ENCODE data around the gene ATP2B3. TPM values are rescaled to one million over a fixed set of nuclear protein-coding genes. Genes with fewer than 3 reads are reported as not detected.

The ATP2B3 gene
- total and polyA plus RNA-seq, 9 of the 15 experiments (the other 6 are each of a cell fraction or from before 2014, with no cell fraction given): 0.04 TPM; not detected in 8

DNA sequence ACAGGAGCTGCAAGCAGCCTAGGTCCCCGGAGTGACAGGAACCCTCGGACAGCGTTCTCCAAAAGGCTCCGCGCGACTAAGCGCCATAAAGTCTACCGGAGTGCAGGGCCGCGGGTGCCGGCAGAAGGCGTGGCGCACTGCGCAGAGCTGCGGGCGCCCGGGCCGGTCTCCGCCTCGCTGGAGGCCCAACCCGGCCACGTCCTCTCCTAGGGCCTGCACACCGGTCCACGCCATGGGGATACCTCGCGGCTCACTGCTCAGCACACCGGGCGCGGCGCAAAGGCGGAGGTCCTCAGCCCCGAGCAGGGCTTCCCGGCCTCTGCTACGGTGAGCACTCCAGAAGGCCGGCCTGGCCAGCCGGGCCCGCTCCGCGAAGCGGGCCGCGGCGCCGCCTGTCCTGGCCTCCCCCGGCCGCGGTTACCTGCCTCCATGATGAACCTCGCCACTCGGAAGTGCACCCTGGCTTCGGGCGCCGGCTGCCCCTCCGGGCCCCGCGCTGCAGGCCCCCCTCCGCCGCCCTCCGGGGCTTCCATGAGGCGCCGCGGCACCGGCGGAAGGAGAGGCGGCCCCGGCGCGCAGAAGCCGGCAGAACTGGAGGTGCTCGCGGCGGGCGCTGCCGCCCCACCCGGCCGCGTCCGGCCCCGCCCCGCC, 81.2 kb downstream of the ATP2B3 start, which contains the start of gene CCNQ (continued):
- TF ChIP-seq, protein P1, sequence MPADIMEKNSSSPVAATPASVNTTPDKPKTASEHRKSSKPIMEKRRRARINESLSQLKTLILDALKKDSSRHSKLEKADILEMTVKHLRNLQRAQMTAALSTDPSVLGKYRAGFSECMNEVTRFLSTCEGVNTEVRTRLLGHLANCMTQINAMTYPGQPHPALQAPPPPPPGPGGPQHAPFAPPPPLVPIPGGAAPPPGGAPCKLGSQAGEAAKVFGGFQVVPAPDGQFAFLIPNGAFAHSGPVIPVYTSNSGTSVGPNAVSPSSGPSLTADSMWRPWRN (IDR thresholded peaks at IDR 0.05; ENCODE audit: low read depth): no peak
- TF ChIP-seq SMARCB1 (IDR thresholded peaks at IDR 0.05; ENCODE audit: insufficient read length, low read depth): no peak
- TF ChIP-seq HMG20A (CRISPR knock-in tag; conservative IDR thresholded peaks at IDR 0.05): no peak
- TF ChIP-seq KAT7 (CRISPR knock-in tag; IDR thresholded peaks at IDR 0.05; ENCODE audit: borderline replicate concordance): no peak
- TF ChIP-seq ZNF431 (CRISPR knock-in tag; IDR thresholded peaks at IDR 0.05): no peak
- no peak for TF ChIP-seq JUNB (CRISPR knock-in tag; conservative IDR thresholded peaks at IDR 0.05)
- no peak for TF ChIP-seq FOXA3 (CRISPR knock-in tag; conservative IDR thresholded peaks at IDR 0.05 in 1 of 2, IDR thresholded peaks at IDR 0.05 in 1 of 2)
- TF ChIP-seq ZNF707 (CRISPR knock-in tag; conservative IDR thresholded peaks at IDR 0.05): no peak
- peak; percentile 56 for TF ChIP-seq CTBP1 (IDR thresholded peaks at IDR 0.05; ENCODE audit: borderline replicate concordance)
- TF ChIP-seq ZNF146 (CRISPR knock-in tag; IDR thresholded peaks at IDR 0.05; ENCODE audit: unreplicated experiment): no peak
- no peak for TF ChIP-seq RBM22 (IDR thresholded peaks at IDR 0.05; ENCODE audit: low read depth, low read length, poor library complexity, severe bottlenecking)
- no peak for TF ChIP-seq ZNF444 (CRISPR knock-in tag; IDR thresholded peaks at IDR 0.05)
- TF ChIP-seq ZNF316 (IDR thresholded peaks at IDR 0.05): no peak
- TF ChIP-seq, protein P2, sequence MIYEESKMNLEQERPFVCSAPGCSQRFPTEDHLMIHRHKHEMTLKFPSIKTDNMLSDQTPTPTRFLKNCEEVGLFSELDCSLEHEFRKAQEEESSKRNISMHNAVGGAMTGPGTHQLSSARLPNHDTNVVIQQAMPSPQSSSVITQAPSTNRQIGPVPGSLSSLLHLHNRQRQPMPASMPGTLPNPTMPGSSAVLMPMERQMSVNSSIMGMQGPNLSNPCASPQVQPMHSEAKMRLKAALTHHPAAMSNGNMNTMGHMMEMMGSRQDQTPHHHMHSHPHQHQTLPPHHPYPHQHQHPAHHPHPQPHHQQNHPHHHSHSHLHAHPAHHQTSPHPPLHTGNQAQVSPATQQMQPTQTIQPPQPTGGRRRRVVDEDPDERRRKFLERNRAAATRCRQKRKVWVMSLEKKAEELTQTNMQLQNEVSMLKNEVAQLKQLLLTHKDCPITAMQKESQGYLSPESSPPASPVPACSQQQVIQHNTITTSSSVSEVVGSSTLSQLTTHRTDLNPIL (CRISPR knock-in tag; IDR thresholded peaks at IDR 0.05): no peak
- TF ChIP-seq FOXA1 (IDR thresholded peaks at IDR 0.05; ENCODE audit: borderline replicate concordance): no peak
- no peak for TF ChIP-seq ATF1 (CRISPR knock-in tag; IDR thresholded peaks at IDR 0.05)
- no peak for TF ChIP-seq ATF1 (tag; IDR thresholded peaks at IDR 0.05)
- no peak for TF ChIP-seq SMARCE1 (IDR thresholded peaks at IDR 0.05)
- peak; percentile 66; the same call in 1 of the 2 replicates for TF ChIP-seq PHF8 (IDR thresholded peaks at IDR 0.05; ENCODE audit: borderline replicate concordance, low read length)
- no peak for TF ChIP-seq U2AF1 (optimal IDR thresholded peaks at IDR 0.05; ENCODE audit: low read depth, low read length)
- TF ChIP-seq, protein P3, sequence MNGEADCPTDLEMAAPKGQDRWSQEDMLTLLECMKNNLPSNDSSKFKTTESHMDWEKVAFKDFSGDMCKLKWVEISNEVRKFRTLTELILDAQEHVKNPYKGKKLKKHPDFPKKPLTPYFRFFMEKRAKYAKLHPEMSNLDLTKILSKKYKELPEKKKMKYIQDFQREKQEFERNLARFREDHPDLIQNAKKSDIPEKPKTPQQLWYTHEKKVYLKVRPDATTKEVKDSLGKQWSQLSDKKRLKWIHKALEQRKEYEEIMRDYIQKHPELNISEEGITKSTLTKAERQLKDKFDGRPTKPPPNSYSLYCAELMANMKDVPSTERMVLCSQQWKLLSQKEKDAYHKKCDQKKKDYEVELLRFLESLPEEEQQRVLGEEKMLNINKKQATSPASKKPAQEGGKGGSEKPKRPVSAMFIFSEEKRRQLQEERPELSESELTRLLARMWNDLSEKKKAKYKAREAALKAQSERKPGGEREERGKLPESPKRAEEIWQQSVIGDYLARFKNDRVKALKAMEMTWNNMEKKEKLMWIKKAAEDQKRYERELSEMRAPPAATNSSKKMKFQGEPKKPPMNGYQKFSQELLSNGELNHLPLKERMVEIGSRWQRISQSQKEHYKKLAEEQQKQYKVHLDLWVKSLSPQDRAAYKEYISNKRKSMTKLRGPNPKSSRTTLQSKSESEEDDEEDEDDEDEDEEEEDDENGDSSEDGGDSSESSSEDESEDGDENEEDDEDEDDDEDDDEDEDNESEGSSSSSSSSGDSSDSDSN (IDR thresholded peaks at IDR 0.05; ENCODE audit: borderline replicate concordance in 1 of 2, low read depth in 2 of 2, low read length in 2 of 2): peak; percentile 72 to 91; a peak in 3 of 4 replicates

All from K562 (cell line).